HTERT RPE-1 (cell line): ENCODE measurements around the gene NOX5.
"Not testable (repeated sequence)": the region's sequence is repeated elsewhere in the genome, so short reads cannot be mapped to it uniquely, and the experiment has no call there.

ENCODE experiments used
- in situ Hi-C: fragments of 300-500 bp; cut with MboI; formaldehyde crosslinking; loops from 4 replicates; pipeline ENCODE4 v1.14.3; 2020; ENCODE audit warnings: low sequenced_read_pairs

The NOX5 gene

GRCh38 chr15:69049976-69050375, 35.5 kb downstream of the NOX5 start:
- in situ Hi-C loops = no loop called here

- in situ Hi-C loops = no loop called here
Measured at GRCh38 chr15:69055251-69055650, 40.8 kb downstream of the NOX5 start.

GRCh38 chr15:69056365-69056764, 41.9 kb downstream of the NOX5 start:
- in situ Hi-C loops = no loop called here

- in situ Hi-C loops = no loop called here
Measured at GRCh38 chr15:69058830-69059556, 44.5 kb downstream of the NOX5 start.

- in situ Hi-C loops = no loop called here
Measured at GRCh38 chr15:69059557-69059943, 45.1 kb downstream of the NOX5 start.

- in situ Hi-C loops = no loop called here
Measured at GRCh38 chr15:69060041-69060481, 45.6 kb downstream of the NOX5 start.

- in situ Hi-C loops = no loop called here
Measured at GRCh38 chr15:69060744-69061143, 46.2 kb downstream of the NOX5 start.

- in situ Hi-C loops = no loop called here
Measured at GRCh38 chr15:69061414-69061842, 46.9 kb downstream of the NOX5 start.

GRCh38 chr15:69064649-69065048, 50.2 kb downstream of the NOX5 start:
- in situ Hi-C loops = no loop called here

- in situ Hi-C loops = no loop called here
Measured at GRCh38 chr15:69066007-69066995, 51.8 kb downstream of the NOX5 start.

GRCh38 chr15:69067296-69067695, 52.8 kb downstream of the NOX5 start:
- in situ Hi-C loops = no loop called here

- in situ Hi-C loops = no loop called here
Measured at GRCh38 chr15:69068157-69068556, 53.7 kb downstream of the NOX5 start.

- in situ Hi-C loops = not testable (repeated sequence)
Measured at GRCh38 chr15:69069290-69069689, 54.8 kb downstream of the NOX5 start.

- in situ Hi-C loops = no loop called here
Measured at GRCh38 chr15:69069996-69070395, 55.5 kb downstream of the NOX5 start.

GRCh38 chr15:69070396-69070795, 55.9 kb downstream of the NOX5 start:
- in situ Hi-C loops = no loop called here

GRCh38 chr15:69071260-69071659, 56.8 kb downstream of the NOX5 start:
- in situ Hi-C loops = no loop called here

- in situ Hi-C loops = no loop called here
Measured at GRCh38 chr15:69072906-69073305, 58.4 kb downstream of the NOX5 start.

- in situ Hi-C loops = no loop called here
Measured at GRCh38 chr15:69074001-69074842, 59.7 kb downstream of the NOX5 start.

GRCh38 chr15:69074843-69075224, 60.3 kb downstream of the NOX5 start:
- in situ Hi-C loops = no loop called here

GRCh38 chr15:69075440-69075839, 60.9 kb downstream of the NOX5 start:
- in situ Hi-C loops = no loop called here

- in situ Hi-C loops = no loop called here
Measured at GRCh38 chr15:69076756-69077155, 62.3 kb downstream of the NOX5 start.
